HepG2 (cell line): ENCODE results near the gene KIF2C. TPM values are rescaled to one million over a fixed set of nuclear protein-coding genes. Genes with fewer than 3 reads are reported as not detected.

ENCODE experiments used
- ARNT2 ChIP-seq: sonication (generic); formaldehyde crosslinking; IDR thresholded peaks from 2 replicates; pipeline ENCODE4 v1.8.0; 2022; ENCODE audit warnings: mild to moderate bottlenecking, low read depth, missing genetic modification reagents, moderate library complexity
- CBFB ChIP-seq: sonication (generic); formaldehyde crosslinking; IDR thresholded peaks from 2 replicates; pipeline ENCODE4 v1.4.0; 2020; ENCODE audit warnings: missing genetic modification reagents
- DMAP1 ChIP-seq: IDR thresholded peaks from 2 replicates; pipeline ENCODE4 v1.6.1; 2016
- HOXA5 ChIP-seq: sonication (generic); formaldehyde crosslinking; IDR thresholded peaks from 2 replicates; pipeline ENCODE4 v1.4.0; 2020; ENCODE audit warnings: missing genetic modification reagents
- NKX3-1 ChIP-seq: sonication (generic); formaldehyde crosslinking; IDR thresholded peaks from 2 replicates; pipeline ENCODE4 v1.5.0; 2020; ENCODE audit warnings: missing genetic modification reagents
- NRL ChIP-seq: sonication (generic); formaldehyde crosslinking; IDR thresholded peaks from 2 replicates; pipeline ENCODE4 v1.5.0; 2020; ENCODE audit warnings: missing genetic modification reagents, mild to moderate bottlenecking, moderate library complexity, borderline replicate concordance
- RFXANK ChIP-seq: IDR thresholded peaks from 2 replicates; pipeline ENCODE4 v1.6.1; 2016
- SMYD3 ChIP-seq: sonication (generic); formaldehyde crosslinking; IDR thresholded peaks from 2 replicates; pipeline ENCODE4 v1.8.1; 2023; ENCODE audit warnings: mild to moderate bottlenecking, missing genetic modification reagents
- ZFP36L1 ChIP-seq: sonication (generic); formaldehyde crosslinking; IDR thresholded peaks from 2 replicates; pipeline ENCODE4 v1.8.0; 2022; ENCODE audit warnings: mild to moderate bottlenecking, missing genetic modification reagents, moderate library complexity
- ZFP82 ChIP-seq: sonication (generic); formaldehyde crosslinking; IDR thresholded peaks from 2 replicates; pipeline ENCODE4 v1.5.1; 2020; ENCODE audit warnings: mild to moderate bottlenecking, missing genetic modification reagents, borderline replicate concordance
- ZNF430 ChIP-seq: sonication (generic); formaldehyde crosslinking; IDR thresholded peaks from 2 replicates; pipeline ENCODE4 v1.9.0; 2021; ENCODE audit warnings: mild to moderate bottlenecking, missing genetic modification reagents
- ZNF605 ChIP-seq: sonication (generic); formaldehyde crosslinking; IDR thresholded peaks from 2 replicates; pipeline ENCODE4 v1.8.0; 2022; ENCODE audit warnings: mild to moderate bottlenecking, missing genetic modification reagents
- ZNF788 ChIP-seq: sonication (generic); formaldehyde crosslinking; IDR thresholded peaks from 2 replicates; pipeline ENCODE4 v1.5.0; 2020; ENCODE audit warnings: mild to moderate bottlenecking, missing genetic modification reagents, borderline replicate concordance
- polyA plus RNA-seq, 8 experiments: library from polyadenylated mRNA; depleted of rRNA in 3 of 8; stranded (reverse) in 7 of 8; unstranded in 1 of 8; fragments of >200 nt; fragmentation: Illumina TruSeq in 4 of 8; extraction: Trizol in 4 of 8; gene quantifications; 2 replicates each; pipeline versions ENCODE4 v1.2.1 to v1.2.3, GENCODE V29; 2011 to 2016; ENCODE audit warnings: low read depth in 4 of 8, missing spikeins in 1 of 8, mixed read lengths in 1 of 8; ENCODE audit not compliant: insufficient read depth in 1 of 8
- total RNA-seq, 5 experiments: library from RNA; depleted of rRNA; stranded (reverse); fragments of >200 nt; fragmentation: Illumina TruSeq; extraction: Trizol; gene quantifications; 2 replicates each; pipeline ENCODE4 v1.2.3, GENCODE V29; 2016; ENCODE audit warnings: low read depth in 1 of 5
- TF ChIP-seq, protein P1 (sequence below): sonication (generic); formaldehyde crosslinking; IDR thresholded peaks from 2 replicates; pipeline ENCODE4 v1.9.0; 2021; ENCODE audit warnings: missing genetic modification reagents, mild to moderate bottlenecking, borderline replicate concordance
- TF ChIP-seq, protein P2 (sequence below): sonication (generic); formaldehyde crosslinking; IDR thresholded peaks from 2 replicates; pipeline ENCODE4 v1.4.0; 2020; ENCODE audit warnings: mild to moderate bottlenecking, missing genetic modification reagents
- TF ChIP-seq, protein P3 (sequence below): sonication (generic); formaldehyde crosslinking; IDR thresholded peaks from 2 replicates; pipeline ENCODE4 v1.5.1; 2020; ENCODE audit warnings: mild to moderate bottlenecking, missing genetic modification reagents, moderate library complexity
- TF ChIP-seq, protein P4 (sequence below): sonication (generic); formaldehyde crosslinking; conservative IDR thresholded peaks from 2 replicates; pipeline ENCODE4 v1.8.0; 2022; ENCODE audit warnings: mild to moderate bottlenecking, moderate library complexity, missing genetic modification reagents
- TF ChIP-seq, protein P5 (sequence below): sonication (generic); formaldehyde crosslinking; IDR thresholded peaks from 2 replicates; pipeline ENCODE4 v1.4.0; 2020; ENCODE audit warnings: missing genetic modification reagents
- TF ChIP-seq, protein P6 (sequence below): sonication (generic); formaldehyde crosslinking; IDR thresholded peaks from 2 replicates; pipeline ENCODE4 v1.4.0; 2020; ENCODE audit warnings: low read depth, mild to moderate bottlenecking, missing genetic modification reagents

KIF2C gene
- total and polyA plus RNA-seq, 2 of the 13 experiments (the other 11 are each of a cell fraction or from before 2014, with no cell fraction given), result 29.7 to 53.7 TPM

DNA sequence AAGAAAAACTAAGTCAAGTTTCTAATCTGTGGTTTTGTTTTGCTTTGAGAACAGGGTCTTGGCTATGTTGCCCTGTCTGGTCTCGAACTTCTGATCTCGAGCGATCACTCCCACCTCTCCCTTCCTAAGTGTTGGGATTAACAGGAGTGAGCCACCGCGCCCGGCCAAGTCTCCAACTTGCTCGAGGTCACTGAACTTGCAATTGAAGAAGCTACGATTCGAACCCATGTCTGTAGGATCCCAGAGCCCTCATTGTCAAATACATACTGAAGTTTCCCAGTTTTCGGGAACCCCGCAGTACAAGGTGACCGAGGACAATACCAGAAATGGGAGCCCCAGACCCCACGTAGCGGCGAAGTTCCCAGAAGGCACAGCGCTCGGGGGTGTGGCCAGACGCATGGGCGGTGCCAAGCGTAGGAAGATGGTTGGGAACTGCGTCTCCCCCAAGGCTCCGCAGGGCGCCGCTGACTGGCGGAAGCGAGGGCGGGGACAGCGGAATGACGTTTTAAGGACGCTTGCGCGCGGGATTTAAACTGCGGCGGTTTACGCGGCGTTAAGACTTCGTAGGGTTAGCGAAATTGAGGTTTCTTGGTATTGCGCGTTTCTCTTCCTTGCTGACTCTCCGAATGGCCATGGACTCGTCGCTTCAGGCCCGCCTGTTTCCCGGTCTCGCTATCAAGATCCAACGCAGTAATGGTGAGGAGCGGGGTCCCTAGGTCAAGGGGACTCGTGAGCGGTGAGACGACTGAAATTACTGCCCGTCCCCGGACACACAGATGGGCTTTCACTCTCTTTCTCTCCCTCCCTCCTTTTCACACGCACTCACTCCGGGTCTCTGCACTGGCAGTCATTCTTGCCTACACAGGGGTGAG, at the start of gene KIF2C (continued):
- TF ChIP-seq, protein P1, sequence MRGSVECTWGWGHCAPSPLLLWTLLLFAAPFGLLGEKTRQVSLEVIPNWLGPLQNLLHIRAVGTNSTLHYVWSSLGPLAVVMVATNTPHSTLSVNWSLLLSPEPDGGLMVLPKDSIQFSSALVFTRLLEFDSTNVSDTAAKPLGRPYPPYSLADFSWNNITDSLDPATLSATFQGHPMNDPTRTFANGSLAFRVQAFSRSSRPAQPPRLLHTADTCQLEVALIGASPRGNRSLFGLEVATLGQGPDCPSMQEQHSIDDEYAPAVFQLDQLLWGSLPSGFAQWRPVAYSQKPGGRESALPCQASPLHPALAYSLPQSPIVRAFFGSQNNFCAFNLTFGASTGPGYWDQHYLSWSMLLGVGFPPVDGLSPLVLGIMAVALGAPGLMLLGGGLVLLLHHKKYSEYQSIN (CRISPR knock-in tag), result no peak
- TF ChIP-seq, protein P2, sequence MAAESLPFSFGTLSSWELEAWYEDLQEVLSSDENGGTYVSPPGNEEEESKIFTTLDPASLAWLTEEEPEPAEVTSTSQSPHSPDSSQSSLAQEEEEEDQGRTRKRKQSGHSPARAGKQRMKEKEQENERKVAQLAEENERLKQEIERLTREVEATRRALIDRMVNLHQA, result no peak
- no peak; the same call in 1 of the 2 replicates for TF ChIP-seq ZFP36L1 (CRISPR knock-in tag)
- TF ChIP-seq DMAP1, result peak; percentile 80
- no peak for TF ChIP-seq ZNF430 (CRISPR knock-in tag)
- TF ChIP-seq ZNF788 (CRISPR knock-in tag), result peak; percentile 65; the same call in 1 of the 2 replicates
- peak; percentile 97 for TF ChIP-seq SMYD3 (CRISPR knock-in tag)
- peak; percentile 66; the same call in 1 of the 2 replicates for TF ChIP-seq HOXA5 (CRISPR knock-in tag)
- TF ChIP-seq, protein P3, sequence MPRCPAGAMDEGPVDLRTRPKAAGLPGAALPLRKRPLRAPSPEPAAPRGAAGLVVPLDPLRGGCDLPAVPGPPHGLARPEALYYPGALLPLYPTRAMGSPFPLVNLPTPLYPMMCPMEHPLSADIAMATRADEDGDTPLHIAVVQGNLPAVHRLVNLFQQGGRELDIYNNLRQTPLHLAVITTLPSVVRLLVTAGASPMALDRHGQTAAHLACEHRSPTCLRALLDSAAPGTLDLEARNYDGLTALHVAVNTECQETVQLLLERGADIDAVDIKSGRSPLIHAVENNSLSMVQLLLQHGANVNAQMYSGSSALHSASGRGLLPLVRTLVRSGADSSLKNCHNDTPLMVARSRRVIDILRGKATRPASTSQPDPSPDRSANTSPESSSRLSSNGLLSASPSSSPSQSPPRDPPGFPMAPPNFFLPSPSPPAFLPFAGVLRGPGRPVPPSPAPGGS, result no peak
- TF ChIP-seq RFXANK (CRISPR knock-in tag), result no peak
- TF ChIP-seq NKX3-1 (CRISPR knock-in tag), result 0 out of 2 replicates have a peak, but pooled peaks have one; percentile 42
- TF ChIP-seq, protein P4, sequence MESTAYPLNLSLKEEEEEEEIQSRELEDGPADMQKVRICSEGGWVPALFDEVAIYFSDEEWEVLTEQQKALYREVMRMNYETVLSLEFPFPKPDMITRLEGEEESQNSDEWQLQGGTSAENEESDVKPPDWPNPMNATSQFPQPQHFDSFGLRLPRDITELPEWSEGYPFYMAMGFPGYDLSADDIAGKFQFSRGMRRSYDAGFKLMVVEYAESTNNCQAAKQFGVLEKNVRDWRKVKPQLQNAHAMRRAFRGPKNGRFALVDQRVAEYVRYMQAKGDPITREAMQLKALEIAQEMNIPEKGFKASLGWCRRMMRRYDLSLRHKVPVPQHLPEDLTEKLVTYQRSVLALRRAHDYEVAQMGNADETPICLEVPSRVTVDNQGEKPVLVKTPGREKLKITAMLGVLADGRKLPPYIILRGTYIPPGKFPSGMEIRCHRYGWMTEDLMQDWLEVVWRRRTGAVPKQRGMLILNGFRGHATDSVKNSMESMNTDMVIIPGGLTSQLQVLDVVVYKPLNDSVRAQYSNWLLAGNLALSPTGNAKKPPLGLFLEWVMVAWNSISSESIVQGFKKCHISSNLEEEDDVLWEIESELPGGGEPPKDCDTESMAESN, result peak; percentile 80
- no peak for TF ChIP-seq ZFP82
- TF ChIP-seq, protein P5, sequence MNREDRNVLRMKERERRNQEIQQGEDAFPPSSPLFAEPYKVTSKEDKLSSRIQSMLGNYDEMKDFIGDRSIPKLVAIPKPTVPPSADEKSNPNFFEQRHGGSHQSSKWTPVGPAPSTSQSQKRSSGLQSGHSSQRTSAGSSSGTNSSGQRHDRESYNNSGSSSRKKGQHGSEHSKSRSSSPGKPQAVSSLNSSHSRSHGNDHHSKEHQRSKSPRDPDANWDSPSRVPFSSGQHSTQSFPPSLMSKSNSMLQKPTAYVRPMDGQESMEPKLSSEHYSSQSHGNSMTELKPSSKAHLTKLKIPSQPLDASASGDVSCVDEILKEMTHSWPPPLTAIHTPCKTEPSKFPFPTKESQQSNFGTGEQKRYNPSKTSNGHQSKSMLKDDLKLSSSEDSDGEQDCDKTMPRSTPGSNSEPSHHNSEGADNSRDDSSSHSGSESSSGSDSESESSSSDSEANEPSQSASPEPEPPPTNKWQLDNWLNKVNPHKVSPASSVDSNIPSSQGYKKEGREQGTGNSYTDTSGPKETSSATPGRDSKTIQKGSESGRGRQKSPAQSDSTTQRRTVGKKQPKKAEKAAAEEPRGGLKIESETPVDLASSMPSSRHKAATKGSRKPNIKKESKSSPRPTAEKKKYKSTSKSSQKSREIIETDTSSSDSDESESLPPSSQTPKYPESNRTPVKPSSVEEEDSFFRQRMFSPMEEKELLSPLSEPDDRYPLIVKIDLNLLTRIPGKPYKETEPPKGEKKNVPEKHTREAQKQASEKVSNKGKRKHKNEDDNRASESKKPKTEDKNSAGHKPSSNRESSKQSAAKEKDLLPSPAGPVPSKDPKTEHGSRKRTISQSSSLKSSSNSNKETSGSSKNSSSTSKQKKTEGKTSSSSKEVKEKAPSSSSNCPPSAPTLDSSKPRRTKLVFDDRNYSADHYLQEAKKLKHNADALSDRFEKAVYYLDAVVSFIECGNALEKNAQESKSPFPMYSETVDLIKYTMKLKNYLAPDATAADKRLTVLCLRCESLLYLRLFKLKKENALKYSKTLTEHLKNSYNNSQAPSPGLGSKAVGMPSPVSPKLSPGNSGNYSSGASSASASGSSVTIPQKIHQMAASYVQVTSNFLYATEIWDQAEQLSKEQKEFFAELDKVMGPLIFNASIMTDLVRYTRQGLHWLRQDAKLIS (CRISPR knock-in tag), result no peak
- TF ChIP-seq, protein P6, sequence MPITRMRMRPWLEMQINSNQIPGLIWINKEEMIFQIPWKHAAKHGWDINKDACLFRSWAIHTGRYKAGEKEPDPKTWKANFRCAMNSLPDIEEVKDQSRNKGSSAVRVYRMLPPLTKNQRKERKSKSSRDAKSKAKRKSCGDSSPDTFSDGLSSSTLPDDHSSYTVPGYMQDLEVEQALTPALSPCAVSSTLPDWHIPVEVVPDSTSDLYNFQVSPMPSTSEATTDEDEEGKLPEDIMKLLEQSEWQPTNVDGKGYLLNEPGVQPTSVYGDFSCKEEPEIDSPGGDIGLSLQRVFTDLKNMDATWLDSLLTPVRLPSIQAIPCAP, result no peak
- peak; percentile 28; the same call in 1 of the 2 replicates for TF ChIP-seq CBFB (CRISPR knock-in tag)
- no peak for TF ChIP-seq ZNF605 (CRISPR knock-in tag)
- peak; percentile 92 for TF ChIP-seq ARNT2 (CRISPR knock-in tag)
- TF ChIP-seq NRL (CRISPR knock-in tag), result peak; percentile 77; the same call in 1 of the 2 replicates
